GM18907 (cell line): Measurements from ENCODE around the gene TMEM233.
"Not testable (repeated sequence)": the region's sequence is repeated elsewhere in the genome, so short reads cannot be mapped to it uniquely, and the experiment has no call there.

Source experiments
- ATAC-seq: cut with Tn5 transposase; IDR thresholded peaks from one replicate; pipeline ENCODE4 v1.9.1; 2021; ENCODE audit warnings: mild to moderate bottlenecking, moderate library complexity; ENCODE audit not compliant: unreplicated experiment

Gene TMEM233

DNA sequence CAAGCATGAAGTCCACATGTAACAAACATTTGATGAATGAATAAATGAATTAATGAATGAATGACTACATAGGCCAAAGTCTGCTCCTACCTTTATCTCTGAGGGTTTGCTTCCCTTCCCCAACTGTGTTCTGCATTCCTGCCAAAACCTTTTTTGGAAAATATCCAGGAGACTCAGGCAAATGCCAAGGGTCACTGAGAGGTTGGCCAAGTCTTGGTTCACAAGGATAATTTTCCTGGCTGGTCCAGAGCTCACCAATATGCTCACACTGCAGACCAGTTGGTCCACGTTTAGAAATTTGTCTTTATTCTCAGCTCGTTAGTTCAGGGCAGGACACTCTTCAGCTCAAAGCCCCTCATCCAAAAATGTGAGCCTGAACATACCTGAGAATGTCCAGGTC is 10.2 kb downstream of the TMEM233 start:
- no peak for ATAC-seq

DNA sequence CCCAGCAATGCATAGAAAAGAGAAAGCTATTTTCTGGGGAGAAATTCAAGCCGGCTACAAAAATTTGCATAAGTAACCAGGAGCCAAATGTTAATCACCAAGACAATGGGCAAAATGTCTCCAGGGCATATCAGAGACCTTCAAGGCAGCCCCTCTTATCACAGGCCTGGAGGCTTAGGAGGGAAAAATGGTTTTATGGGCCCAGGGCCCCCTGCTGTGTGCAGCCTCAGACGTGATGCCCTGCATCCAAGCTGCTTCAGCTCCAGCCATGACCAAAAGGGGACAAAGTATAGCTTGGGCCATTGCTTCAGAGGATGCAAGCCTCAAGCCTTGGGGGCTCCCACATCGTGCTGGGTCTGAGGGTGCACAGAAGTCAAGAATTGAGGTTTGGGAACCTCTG is 15.8 kb downstream of the TMEM233 start:
- no peak for ATAC-seq

DNA sequence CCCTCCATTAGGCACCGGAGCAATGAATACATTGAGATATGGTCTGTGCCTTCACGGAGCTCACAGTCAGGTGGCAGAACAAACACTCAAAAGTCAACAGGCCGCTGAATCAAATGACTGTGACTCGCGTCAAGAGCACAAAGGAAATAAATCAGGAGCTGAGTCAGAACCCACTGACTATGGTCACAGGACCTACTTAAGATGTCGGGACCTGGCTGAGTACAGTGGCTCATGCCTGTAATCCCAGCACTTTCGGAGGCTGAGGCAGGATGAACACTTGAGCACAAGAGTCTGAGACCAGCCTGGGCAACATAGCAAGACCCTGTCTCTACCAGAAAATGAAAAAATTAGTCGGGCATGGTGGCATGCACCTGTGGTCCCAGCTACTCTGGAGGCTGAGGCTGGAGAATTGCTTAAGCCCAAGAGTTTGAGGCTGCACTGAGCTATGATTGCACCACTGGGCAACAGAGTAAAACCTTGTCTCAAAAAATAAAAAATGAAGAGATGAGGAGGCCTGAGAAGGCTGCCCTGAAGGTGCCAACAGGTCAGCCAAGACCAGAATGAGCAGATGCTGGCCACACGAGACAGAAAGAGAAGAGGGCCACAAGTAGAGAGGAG is 19.9 kb downstream of the TMEM233 start:
- ATAC-seq: no peak

DNA sequence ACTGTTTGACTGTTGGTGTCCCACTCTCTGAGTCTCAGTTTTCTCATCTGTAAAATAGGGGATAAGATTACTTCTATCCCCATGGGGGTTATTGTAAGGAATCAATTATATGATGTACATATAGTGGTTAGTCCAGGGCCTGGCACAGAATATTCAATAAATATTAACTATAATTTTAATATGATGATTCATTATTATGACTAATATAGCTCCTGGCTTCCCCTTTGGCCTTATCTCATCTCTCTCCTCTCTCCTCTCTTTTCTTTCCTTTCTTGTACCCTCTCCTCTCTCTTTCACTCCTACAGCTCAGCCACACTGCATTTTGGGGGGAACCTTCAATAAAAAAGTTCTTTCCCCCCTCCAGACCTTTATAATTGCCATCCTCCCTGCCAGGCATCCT is 21.1 kb downstream of the TMEM233 start:
- no peak for ATAC-seq

DNA sequence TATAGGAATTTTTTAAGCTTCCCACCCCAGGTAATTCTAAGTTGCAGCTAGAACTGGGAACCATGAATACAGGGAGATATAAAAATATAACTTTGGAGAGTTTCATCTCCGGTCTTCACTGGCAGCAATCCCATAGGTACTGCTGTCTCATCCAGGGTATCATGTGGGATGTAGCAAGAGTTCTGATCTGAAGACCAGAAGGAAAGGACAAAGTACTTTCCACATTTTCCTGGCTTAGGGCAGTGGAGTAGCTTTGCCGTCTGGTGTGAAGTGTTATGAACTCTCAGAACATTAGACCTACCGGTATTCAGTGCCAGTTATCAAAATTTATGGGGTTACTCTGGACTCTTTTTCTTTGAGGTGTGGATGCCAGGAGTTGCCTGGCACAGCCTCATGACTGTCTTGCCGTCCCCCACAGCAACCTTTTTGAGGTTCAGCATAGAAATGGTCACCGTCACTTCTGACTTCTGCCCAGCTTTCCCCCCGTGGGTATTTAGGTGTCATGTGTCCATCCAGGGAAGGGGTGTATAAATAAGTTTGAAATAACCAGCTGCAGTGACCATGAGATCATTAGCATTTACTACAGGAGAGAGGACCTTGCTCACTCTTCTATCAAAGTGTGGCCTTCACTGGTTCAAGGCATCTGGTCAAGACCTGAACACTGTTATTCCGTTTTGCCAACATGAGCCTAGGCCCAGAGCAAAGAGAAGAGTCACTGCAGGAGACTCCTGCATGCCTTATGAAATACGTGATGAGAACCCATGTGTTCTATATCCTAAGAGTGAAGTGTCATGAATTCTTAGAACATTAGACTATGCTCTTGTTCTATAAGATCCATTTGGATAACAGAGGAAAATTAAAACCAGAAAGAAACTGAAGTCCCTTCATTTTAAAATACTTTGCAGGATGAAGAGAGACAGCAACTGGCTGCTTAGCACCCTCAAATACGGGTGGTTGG is 22.2 kb downstream of the TMEM233 start:
- ATAC-seq: no peak

DNA sequence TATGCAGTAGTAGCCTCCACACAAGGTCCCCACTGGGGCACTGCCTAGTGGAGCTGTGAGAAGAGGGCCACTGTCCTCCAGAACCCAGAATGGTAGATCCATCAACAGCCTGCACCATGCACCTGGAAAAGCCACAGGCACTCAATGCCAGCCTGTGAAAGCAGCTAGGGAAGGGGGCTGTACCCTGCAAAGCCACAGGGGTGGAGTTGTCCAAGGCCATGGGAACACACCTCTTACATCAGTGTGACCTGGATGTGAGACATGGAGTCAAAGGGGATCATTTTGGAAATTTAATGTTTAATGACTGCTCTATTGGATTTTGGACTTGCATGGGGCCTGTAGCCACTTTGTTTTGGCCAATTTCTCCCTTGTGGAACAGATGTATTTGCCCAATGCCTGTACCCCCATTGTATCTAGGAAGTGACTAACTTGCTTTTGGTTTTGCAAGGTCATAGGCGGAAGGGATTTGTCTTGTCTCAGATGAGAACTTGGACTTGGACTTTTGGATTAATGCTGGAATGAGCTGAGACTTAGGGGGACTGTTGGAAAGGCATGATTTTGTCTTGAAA is 24.8 kb downstream of the TMEM233 start:
- ATAC-seq: not testable (repeated sequence)

DNA sequence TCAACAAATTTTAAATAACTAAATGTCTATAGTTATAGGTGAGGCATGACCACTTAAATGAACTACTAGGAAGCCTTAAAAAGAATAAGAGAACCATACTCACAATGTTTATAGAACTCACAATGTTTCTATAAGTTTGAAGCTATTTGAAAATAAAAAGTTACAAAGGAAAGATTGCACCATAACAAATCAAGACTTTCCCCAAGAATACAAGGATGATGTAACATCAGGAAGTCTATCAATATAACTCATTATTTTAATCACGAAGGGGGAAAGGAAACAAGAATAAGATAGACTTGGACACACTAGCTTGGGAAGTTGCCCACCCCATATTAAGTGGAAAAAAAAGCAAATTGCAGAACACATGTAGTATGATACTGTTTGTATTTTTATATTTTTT is 26.9 kb downstream of the TMEM233 start:
- no peak for ATAC-seq

DNA sequence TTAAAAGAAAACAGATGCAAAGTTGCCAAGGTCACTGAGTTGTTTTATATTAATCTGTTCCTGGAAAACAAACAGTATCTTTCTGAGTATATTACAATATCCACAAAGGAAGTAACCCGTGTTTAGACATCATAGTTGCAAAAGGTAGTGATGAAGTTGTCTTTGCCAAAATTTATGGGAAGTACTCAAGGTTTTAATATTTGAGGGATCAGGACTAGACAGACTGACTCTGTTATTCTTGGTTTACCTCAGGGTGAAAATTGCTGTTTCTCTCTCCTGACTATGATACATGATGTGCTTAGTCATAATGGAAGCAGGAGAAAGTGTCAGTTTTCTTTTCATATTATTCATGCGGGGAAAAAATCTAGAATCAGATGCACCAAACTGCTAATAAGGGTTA is 28.3 kb downstream of the TMEM233 start:
- no peak for ATAC-seq

DNA sequence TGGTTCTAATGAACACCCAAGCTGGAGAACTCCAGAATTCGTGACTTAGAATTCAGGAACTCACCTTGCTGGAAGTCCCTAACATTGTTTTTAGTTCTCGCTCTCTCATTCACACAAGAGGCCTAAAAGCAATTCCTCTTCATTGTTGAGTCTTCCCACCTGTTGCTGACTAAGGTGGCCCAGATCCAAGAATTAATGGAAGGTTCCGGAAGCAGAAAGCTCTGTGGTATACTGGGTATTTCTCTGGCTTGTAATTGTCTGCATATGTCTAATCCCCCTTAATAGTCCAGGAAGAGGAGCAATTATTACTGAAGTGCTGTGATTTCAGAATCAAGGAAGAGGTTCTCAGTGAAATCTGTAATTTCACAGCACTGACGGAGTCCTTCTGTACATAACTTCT is 31.4 kb downstream of the TMEM233 start:
- no peak for ATAC-seq

DNA sequence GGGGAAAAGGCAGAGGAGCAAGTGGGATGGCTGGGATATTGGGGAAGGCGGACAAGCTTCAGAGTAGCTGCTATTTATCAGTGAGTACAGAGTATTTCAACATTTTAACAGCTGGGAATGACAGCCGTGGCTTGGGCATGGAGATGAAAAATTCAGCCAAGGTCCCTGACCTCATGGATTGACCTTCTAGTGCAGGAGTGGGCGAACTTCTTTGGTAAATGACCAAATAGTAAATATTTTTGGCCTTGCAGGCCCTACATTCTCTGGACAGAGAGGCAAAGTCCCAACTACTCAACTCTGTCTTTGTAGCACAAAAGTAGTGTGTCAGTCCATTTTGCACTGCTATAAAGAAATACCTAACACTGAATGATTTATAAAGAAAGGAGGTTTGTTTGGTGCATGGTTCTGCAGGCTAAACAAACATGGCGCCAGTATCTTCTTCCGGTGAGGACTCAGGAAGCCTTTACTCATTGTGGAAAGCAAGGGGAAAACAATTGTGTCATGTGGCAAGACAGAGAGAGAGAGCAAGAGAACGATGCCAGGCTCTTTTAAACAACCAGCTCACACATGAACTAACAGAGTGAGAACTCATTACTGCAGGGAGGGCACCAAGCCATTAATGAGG is 33.6 kb downstream of the TMEM233 start:
- ATAC-seq: no peak

DNA sequence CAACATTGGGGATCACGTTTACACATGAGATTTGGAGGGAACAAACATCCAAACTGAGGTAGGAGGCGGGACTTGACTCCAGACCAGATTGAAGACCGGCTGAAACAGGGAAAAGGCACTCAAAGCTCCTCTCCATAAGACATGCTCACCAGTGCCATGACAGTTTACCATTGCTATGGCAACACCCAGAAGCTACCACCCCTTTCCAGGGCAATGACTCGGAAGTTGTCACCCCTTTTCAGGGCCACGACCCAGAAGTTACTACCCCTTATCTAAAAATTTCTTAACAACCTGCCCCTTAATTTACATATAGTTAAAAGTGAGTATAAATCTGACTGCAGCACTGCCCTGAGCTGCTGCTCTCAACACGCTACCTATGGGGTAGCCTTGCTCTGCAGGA is 34.1 kb downstream of the TMEM233 start:
- no peak for ATAC-seq

DNA sequence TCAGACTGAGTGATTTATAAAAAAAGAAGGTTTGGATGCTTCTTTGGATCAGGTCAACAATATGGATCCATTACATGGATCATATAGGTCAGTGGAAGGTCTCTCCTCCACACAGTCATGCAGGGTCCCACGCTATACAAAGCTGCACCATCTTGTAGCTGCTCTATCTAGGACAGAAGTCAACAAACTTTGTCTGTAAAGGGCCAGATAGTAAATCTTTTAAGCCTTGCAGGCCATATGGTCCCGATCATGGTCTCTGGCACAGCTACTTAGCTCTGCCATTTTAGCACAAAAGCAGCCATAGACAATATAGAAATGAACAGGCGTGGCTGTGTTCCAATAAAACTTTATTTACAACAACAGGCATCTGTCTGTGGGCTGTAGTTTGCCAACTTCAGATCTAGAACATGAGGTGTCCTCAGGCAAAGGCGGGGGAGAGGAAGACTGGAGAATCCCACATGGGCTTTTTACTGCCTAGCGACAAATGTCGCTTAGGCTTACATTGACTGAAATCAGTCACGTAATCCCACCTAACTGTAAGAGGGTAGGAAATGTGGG is 36.7 kb downstream of the TMEM233 start:
- no peak for ATAC-seq

DNA sequence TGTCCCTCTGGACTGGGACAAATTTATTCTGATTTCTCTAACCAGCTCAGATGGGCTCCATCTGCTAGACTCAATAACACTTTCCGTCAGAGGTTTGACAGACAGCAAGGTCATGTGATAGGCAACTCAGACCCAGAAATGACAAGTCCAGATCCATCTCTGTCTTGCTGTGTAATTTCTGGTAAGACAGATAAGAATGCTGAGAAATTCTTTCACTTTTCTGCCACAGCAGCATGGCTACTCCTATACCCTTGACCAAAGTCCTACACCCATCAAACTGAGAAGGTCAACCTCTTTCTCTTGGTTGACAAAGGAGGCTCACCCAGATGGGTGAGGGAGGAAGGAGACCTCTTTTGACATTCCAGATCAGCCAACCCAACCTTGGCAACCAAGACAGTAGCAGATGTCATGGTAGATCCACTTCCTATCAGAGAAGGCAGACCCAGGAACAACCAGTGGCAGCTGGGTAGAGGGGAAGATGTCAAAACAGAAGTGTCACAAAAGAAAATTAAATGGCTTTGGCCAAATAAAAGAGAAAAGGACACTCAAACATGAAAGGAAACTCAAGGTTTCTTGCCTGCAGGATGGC is 37.5 kb downstream of the TMEM233 start:
- no peak for ATAC-seq

DNA sequence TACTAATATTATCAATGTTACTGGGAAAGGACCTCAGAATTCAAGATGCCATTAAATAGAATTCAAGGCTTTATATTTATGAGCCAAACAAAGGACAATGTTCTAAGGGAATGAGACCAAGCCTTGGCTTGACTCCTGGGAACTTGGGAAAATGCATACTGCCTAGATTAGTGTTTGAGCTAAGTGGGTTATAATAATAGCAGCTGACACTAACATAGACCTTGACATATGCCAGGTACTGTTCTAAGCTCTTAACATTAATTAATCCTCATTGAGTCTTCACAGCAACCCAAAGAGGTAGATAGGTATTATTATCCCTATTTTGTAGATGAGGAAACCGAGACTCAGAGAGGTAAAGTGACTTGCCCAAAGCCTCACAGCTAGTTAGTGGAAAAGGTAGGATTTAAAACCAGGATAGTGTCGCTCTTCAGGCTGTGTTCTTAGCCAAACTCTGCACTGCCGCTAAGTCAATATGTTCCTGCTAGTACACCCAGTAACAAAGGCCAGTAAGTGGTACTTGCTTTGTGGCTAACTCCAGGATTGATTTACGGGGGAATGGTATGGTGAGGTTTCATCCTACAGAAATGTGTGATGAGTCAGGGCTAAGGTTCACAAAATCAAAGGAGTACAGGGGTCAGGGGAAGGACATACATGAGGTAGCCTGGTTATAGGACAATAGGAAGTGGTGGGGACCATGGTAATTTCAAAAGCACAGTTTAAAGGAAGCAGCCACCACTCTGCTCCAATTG is 38.5 kb downstream of the TMEM233 start:
- ATAC-seq: no peak

DNA sequence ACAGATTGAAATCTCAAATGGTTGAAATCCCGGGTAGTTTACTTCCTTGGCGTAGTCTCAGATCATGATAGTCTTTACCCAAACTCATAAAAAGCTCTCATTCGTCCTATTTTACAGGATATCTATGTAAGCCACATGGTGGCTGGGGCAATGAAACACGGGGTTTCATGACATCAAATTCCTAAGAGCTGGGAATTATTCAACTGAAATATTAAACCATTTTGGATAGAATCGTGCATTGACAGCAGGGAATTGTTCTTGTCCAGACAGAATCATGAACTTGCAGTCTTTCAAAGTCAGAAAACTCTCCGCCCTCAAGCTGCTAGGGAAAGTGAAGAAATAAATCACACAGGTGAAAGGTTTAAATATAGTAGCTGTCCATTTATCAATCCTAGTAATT is 41.2 kb downstream of the TMEM233 start:
- ATAC-seq: no peak

DNA sequence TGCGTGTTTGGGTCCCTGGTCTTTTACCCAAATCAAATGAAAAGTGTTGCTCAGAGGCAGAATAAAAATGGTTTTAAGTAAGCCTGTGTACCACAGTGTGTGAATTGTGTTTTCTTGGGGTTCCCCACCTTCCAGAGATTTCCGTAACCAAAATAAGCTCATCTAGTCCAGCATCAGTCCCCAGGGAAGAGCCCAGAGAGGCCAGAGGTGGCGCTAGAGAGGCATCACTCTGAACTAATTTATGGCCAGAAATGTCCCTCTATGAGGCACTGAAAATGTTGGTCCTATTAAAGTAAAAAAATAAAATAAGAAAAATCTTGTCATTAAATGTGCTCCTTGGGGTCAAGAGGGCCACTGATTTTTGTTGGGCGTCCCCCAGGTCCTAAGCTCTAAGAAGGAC is 49.4 kb downstream of the TMEM233 start:
- no peak for ATAC-seq

DNA sequence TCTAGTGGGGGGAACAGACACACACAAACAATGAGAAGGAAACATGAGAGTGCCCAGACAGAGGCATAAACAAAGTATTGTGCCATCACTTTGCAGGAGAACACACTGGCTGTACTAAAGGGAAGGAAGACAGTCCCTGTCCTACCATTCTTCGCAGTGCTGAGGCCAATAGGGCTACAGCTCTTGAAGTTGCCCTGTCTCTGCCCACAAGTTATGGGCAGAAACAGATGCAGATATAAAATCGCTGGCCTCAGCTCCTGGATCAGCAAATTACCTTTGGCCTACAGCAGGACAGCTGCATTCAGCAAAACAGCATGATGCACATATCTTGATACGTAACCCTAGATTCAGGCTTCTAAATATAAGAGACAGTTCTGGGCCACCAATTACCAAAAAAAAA is 51.4 kb downstream of the TMEM233 start:
- no peak for ATAC-seq

DNA sequence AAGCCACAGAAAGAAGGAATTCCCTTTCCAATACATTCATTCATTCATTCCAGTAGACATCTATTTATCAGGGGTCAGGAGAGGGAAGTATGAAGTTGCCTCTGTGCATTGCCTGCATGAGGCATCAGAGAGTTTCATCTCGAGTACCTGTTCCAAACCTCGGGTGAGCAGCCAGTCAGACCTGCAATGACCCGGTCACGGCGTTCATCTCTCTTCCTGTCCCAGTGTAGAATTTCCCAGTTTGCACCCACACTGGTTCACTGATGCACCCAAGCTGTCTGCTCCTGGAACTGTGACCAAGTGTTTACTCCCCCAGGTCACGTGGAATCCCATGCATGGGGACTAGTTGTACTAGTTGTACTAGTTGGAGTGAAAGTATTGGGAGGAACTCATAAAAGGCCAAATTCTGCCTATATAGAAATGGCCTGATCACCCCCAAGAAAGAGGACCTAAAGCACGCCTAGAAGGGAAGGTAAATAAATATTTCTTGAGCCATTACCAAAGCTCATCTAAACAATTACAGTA is 52.0 kb downstream of the TMEM233 start:
- no peak for ATAC-seq

DNA sequence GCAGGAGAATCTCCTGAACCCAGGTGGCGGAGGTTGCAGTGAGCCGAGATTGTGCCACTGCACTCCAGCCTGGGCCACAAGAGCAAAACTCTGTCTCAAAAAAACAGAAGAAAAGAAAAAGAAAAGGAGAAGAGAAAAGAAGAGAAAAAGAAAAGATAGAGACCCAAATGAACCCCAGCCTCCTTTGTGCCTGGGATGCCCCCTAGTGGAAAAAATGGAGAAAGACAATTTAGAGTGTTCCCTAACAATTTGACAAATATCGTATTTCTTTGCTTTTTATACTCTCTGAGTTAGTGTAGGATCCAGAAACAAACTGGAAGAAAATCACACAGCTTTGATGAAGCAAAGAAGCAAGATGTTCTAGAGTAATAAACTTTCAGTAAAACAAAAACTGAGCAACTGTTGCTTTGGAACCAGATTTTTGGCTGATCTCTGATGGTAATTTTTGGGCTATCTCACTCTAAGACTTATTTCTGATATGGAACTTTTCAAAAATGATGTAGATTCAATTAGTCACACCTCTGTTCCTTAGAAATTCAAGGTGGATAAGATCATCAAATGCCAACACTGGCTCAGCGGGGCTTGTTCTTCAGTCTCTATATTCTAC is 55.7 kb downstream of the TMEM233 start:
- no peak for ATAC-seq

DNA sequence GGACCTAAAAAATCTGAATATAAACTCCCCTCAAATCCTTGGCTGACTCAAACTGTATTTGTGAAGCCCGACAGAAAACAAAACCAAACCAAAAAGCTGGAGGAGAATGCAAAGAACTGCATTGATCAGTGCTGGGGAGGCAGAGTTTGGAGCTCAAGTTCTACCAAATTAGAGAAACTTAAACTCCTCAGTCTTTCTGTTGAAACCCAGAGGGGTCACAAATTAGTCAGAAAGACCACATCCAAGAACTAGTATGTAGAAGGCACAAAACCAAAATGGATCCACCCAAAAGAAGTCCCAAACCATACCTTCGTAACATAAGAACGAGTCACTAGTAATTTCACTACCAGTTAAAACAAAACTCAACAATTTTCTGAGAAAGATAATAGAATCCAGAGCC is 59.1 kb downstream of the TMEM233 start:
- ATAC-seq: no peak
